ENCODE results near the gene SYT7.

DNA sequence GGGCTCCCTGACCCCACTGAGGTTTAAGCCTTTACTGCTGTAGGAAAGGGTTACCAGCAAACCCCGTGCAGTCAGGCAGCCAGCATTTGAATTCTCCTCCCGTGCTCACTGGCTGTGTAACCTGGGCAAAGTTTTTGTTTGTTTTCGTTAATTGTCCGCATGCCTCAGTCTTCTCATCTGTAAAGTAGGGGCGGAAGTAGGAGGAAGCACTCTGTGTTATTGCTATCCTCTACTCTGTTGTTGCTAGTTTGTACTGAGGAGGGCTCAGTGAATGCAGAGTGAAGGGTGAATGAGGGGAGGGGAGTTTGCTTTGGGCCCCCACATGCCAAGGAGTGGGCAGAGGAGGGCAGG is 14.0 kb upstream of the SYT7 start:
- TF ChIP-seq CTCF (IDR thresholded peaks at IDR 0.05) (no peak), POLR2A (IDR thresholded peaks at IDR 0.05) (no peak)
